HG03571 (cell line): ENCODE results near the gene USP53.
"Not testable (repeated sequence)": the region's sequence is repeated elsewhere in the genome, so short reads cannot be mapped to it uniquely, and the experiment has no call there.

Source experiments
- ATAC-seq: cut with Tn5 transposase; IDR thresholded peaks from one replicate; pipeline ENCODE4 v1.9.1; 2021; ENCODE audit not compliant: unreplicated experiment

USP53 gene

GRCh38 chr4:119268466-119268865 lies 56.0 kb downstream of the USP53 start:
- no peak for ATAC-seq

- ATAC-seq: no peak
Measured at GRCh38 chr4:119271361-119272085, 59.0 kb downstream of the USP53 start.

- ATAC-seq: not testable (repeated sequence)
Measured at GRCh38 chr4:119279541-119279940, 67.0 kb downstream of the USP53 start.

- ATAC-seq: not testable (repeated sequence)
Measured at GRCh38 chr4:119279945-119280344, 67.4 kb downstream of the USP53 start.

GRCh38 chr4:119281393-119281792 lies 68.9 kb downstream of the USP53 start:
- no peak for ATAC-seq

GRCh38 chr4:119284876-119285780 lies 72.6 kb downstream of the USP53 start:
- ATAC-seq: no peak

GRCh38 chr4:119286377-119287002 lies 74.0 kb downstream of the USP53 start:
- no peak for ATAC-seq

- no peak for ATAC-seq
Measured at GRCh38 chr4:119289313-119289712, 76.8 kb downstream of the USP53 start.

GRCh38 chr4:119290598-119290997 lies 78.1 kb downstream of the USP53 start:
- ATAC-seq: no peak

GRCh38 chr4:119296356-119296755 lies 83.8 kb downstream of the USP53 start:
- no peak for ATAC-seq

GRCh38 chr4:119297795-119298194 lies 85.3 kb downstream of the USP53 start:
- no peak for ATAC-seq

GRCh38 chr4:119299260-119299671 lies 86.8 kb downstream of the USP53 start:
- no peak for ATAC-seq

- peak; percentile 38 for ATAC-seq
Measured at GRCh38 chr4:119299741-119300100, 87.2 kb downstream of the USP53 start.

GRCh38 chr4:119300101-119300978 lies 87.8 kb downstream of the USP53 start:
- peak; percentile 97 for ATAC-seq

GRCh38 chr4:119302073-119302832 lies 89.7 kb downstream of the USP53 start:
- no peak for ATAC-seq

GRCh38 chr4:119303587-119304305 lies 91.2 kb downstream of the USP53 start:
- ATAC-seq: no peak

GRCh38 chr4:119304431-119304830 lies 91.9 kb downstream of the USP53 start:
- no peak for ATAC-seq

GRCh38 chr4:119307606-119308005 lies 95.1 kb downstream of the USP53 start:
- ATAC-seq: no peak

GRCh38 chr4:119310826-119311225 lies 98.3 kb downstream of the USP53 start:
- no peak for ATAC-seq
